ENCODE data around the gene XXYLT1.

Gene XXYLT1

GRCh38 chr3:195270817-195271409 lies at the start of gene XXYLT1:
Gene XXYLT1 (minus strand): TSS chr3:195271159. CDS start chr3:195271058, 101 bp downstream.
- H3K4me3 ChIP-seq (ENCODE audit: low read depth, low read length) = peak within 1 kb of the TSS; percentile 91
- DNase-seq (ENCODE audit: low read depth) = peak; percentile 30
- TF ChIP-seq CTCF (IDR thresholded peaks at IDR 0.05; ENCODE audit: low read depth, low read length, missing control alignments) = peak; percentile 62

GRCh38 chr3:195319060-195319459 lies 48.1 kb upstream of the XXYLT1 start:
- no peak for DNase-seq (ENCODE audit: low read depth)
- no peak for TF ChIP-seq CTCF (IDR thresholded peaks at IDR 0.05; ENCODE audit: low read depth, low read length, missing control alignments)

GRCh38 chr3:195312714-195313113 lies 41.8 kb upstream of the XXYLT1 start:
- no peak for DNase-seq (ENCODE audit: low read depth)
- no peak for TF ChIP-seq CTCF (IDR thresholded peaks at IDR 0.05; ENCODE audit: low read depth, low read length, missing control alignments)
- H3K4me3 ChIP-seq (ENCODE audit: low read depth, low read length) = no peak overlapping the region

More at GRCh38 chr3:195319060-195319459, 48.1 kb upstream of the XXYLT1 start:
- no peak overlapping the region for H3K4me3 ChIP-seq (ENCODE audit: low read depth, low read length)

GRCh38 chr3:195307711-195308110 lies 36.8 kb upstream of the XXYLT1 start:
- no peak overlapping the region for H3K4me3 ChIP-seq (ENCODE audit: low read depth, low read length)
- TF ChIP-seq CTCF (IDR thresholded peaks at IDR 0.05; ENCODE audit: low read depth, low read length, missing control alignments) = no peak
- no peak for DNase-seq (ENCODE audit: low read depth)

- no peak for DNase-seq (ENCODE audit: low read depth)
- H3K4me3 ChIP-seq (ENCODE audit: low read depth, low read length) = no peak overlapping the region
- TF ChIP-seq CTCF (IDR thresholded peaks at IDR 0.05; ENCODE audit: low read depth, low read length, missing control alignments) = no peak
These were observed 35.4 kb upstream of the XXYLT1 start for GRCh38 chr3:195306369-195306768.

- no peak overlapping the region for H3K4me3 ChIP-seq (ENCODE audit: low read depth, low read length)
- no peak for TF ChIP-seq CTCF (IDR thresholded peaks at IDR 0.05; ENCODE audit: low read depth, low read length, missing control alignments)
- DNase-seq (ENCODE audit: low read depth) = no peak
These were observed 31.5 kb upstream of the XXYLT1 start for GRCh38 chr3:195302431-195302830.

- no peak for TF ChIP-seq CTCF (IDR thresholded peaks at IDR 0.05; ENCODE audit: low read depth, low read length, missing control alignments)
- no peak overlapping the region for H3K4me3 ChIP-seq (ENCODE audit: low read depth, low read length)
- no peak for DNase-seq (ENCODE audit: low read depth)
These were observed 26.5 kb upstream of the XXYLT1 start for GRCh38 chr3:195297446-195297845.
